ENCODE data around the gene PTPRB. TPM values are rescaled to one million over a fixed set of nuclear protein-coding genes. Genes with fewer than 3 reads are reported as not detected.

The PTPRB gene
- total RNA-seq, 1 experiment from 2014 or later = 43.2 TPM

DNA sequence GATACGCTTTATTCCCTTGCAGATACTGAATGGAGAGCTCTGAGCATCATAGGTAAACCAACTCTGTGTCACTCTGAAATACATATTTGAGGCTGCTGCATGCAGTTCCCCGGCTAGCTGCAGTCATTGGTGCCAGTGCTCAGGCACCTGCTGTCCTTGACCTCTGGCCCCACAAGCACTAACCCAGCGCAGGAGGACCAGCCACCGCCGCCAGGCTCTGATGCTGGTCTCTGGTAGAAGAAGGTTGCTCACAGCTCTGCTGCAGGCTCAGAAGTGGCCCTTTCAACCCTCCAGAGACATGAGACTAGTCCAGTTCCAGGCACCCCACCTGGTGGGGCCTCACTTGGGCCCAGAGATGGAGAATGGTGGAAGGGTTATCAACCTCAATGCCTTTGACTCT is 34.5 kb upstream of the PTPRB start:
- Mint-ChIP-seq H3K36me3 (ENCODE audit: insufficient read depth, unreplicated experiment) (peaks cover 40% of the 10 kb centered on the region), H3K9me3 (ENCODE audit: low read depth, unreplicated experiment) (no peaks in the 10 kb centered on the region), H3K27ac (ENCODE audit: unreplicated experiment) (no peak overlapping the region), H3K4me3 (ENCODE audit: low read depth, unreplicated experiment) (no peak overlapping the region), H3K27me3 (ENCODE audit: unreplicated experiment) (no peaks in the 10 kb centered on the region), H3K4me1 (ENCODE audit: low read depth, unreplicated experiment) (no peaks in the 10 kb centered on the region)
- intact Hi-C loops (cut with micrococcal nuclease; ENCODE audit: unreplicated experiment) = no loop called here
- TF ChIP-seq, protein P1, sequence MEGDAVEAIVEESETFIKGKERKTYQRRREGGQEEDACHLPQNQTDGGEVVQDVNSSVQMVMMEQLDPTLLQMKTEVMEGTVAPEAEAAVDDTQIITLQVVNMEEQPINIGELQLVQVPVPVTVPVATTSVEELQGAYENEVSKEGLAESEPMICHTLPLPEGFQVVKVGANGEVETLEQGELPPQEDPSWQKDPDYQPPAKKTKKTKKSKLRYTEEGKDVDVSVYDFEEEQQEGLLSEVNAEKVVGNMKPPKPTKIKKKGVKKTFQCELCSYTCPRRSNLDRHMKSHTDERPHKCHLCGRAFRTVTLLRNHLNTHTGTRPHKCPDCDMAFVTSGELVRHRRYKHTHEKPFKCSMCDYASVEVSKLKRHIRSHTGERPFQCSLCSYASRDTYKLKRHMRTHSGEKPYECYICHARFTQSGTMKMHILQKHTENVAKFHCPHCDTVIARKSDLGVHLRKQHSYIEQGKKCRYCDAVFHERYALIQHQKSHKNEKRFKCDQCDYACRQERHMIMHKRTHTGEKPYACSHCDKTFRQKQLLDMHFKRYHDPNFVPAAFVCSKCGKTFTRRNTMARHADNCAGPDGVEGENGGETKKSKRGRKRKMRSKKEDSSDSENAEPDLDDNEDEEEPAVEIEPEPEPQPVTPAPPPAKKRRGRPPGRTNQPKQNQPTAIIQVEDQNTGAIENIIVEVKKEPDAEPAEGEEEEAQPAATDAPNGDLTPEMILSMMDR (IDR thresholded peaks at IDR 0.05; ENCODE audit: unreplicated experiment) = no peak
- BruUV-seq (replicated peaks) = no TSS peak
- CTCF ChIA-PET = no interaction called here
- no peak for DNase-seq

DNA sequence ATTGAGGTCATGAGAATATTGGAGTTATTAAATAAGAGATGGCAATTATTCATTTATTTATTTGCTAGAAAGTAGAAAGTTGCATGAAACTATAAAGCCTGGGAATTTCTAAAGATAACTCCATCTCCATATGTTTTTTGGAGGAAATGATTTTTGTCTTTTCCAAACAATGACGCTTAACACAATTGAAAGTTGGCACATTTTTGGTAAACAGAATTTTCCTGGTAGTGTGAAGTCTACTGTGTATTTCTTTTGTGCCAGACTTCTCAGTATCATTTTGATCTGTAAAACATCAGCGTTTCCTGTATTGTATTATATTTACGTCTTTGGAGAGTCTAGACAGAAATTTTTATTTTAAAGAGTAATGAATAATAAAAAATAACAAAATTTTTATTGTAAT is 33.7 kb upstream of the PTPRB start:
- H3K27ac Mint-ChIP-seq (ENCODE audit: unreplicated experiment) = no peak overlapping the region
- no peak for DNase-seq
- H3K27me3 Mint-ChIP-seq (ENCODE audit: unreplicated experiment) = no peaks in the 10 kb centered on the region
- TF ChIP-seq, protein P1 (IDR thresholded peaks at IDR 0.05; ENCODE audit: unreplicated experiment) = no peak
- no peak overlapping the region for H3K4me3 Mint-ChIP-seq (ENCODE audit: low read depth, unreplicated experiment)
- intact Hi-C loops (cut with micrococcal nuclease; ENCODE audit: unreplicated experiment) = no loop called here
- no peaks in the 10 kb centered on the region for H3K9me3 Mint-ChIP-seq (ENCODE audit: low read depth, unreplicated experiment)
- H3K4me1 Mint-ChIP-seq (ENCODE audit: low read depth, unreplicated experiment) = no peaks in the 10 kb centered on the region
- peaks cover 36% of the 10 kb centered on the region for H3K36me3 Mint-ChIP-seq (ENCODE audit: insufficient read depth, unreplicated experiment)
- CTCF ChIA-PET = no interaction called here
- BruUV-seq (replicated peaks) = no TSS peak

DNA sequence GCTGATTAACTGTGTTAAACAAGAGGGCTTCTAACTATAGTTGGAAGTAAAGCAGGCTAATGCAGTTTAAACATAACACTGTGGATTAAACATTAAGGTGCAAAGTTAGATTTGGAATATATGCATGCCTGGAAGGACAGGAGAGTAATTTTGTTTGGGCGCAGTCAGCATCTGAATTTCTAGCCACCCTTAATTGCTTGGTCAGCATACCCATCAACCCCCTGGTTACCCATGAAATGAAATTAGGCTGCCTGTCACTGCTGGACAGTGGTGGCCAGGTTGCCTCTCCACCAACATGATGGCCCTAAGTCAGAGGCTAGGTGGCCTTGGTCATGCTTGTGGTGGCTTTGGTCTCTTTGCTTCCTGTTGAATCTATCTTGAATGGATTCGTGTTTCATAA is 30.0 kb upstream of the PTPRB start:
- DNase-seq = no peak
- no peaks in the 10 kb centered on the region for H3K9me3 Mint-ChIP-seq (ENCODE audit: low read depth, unreplicated experiment)
- H3K36me3 Mint-ChIP-seq (ENCODE audit: insufficient read depth, unreplicated experiment) = peaks cover 22% of the 10 kb centered on the region
- no peak overlapping the region for H3K4me3 Mint-ChIP-seq (ENCODE audit: low read depth, unreplicated experiment)
- no peak overlapping the region for H3K27ac Mint-ChIP-seq (ENCODE audit: unreplicated experiment)
- intact Hi-C loops (cut with micrococcal nuclease; ENCODE audit: unreplicated experiment) = no loop called here
- CTCF ChIA-PET = no interaction called here
- BruUV-seq (replicated peaks) = no TSS peak
- TF ChIP-seq, protein P1 (IDR thresholded peaks at IDR 0.05; ENCODE audit: unreplicated experiment) = no peak
- peaks cover 1% of the 10 kb centered on the region for H3K4me1 Mint-ChIP-seq (ENCODE audit: low read depth, unreplicated experiment)
- no peaks in the 10 kb centered on the region for H3K27me3 Mint-ChIP-seq (ENCODE audit: unreplicated experiment)

DNA sequence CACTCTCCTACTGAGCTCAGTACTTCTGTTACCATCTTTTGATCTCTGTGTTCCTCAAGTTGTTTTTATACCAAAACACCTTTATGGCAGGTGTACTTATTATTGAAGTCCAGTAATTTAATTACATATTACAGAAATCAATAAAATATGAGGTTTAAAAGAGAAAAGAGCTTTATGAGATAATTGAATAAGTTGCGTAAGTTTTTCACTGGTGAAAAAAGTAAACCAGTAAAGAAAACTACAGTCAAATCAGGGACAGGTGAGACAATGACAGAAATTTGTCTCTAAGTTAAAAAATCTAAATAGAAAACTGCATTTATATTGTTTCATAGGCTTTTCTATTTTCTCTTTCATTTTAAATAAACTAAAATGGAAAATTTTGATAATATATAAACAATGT is 29.1 kb upstream of the PTPRB start:
- H3K36me3 Mint-ChIP-seq (ENCODE audit: insufficient read depth, unreplicated experiment) = peaks cover 19% of the 10 kb centered on the region
- H3K27ac Mint-ChIP-seq (ENCODE audit: unreplicated experiment) = no peak overlapping the region
- intact Hi-C loops (cut with micrococcal nuclease; ENCODE audit: unreplicated experiment) = no loop called here
- H3K27me3 Mint-ChIP-seq (ENCODE audit: unreplicated experiment) = no peaks in the 10 kb centered on the region
- H3K4me3 Mint-ChIP-seq (ENCODE audit: low read depth, unreplicated experiment) = no peak overlapping the region
- BruUV-seq (replicated peaks) = no TSS peak
- DNase-seq = no peak
- TF ChIP-seq, protein P1 (IDR thresholded peaks at IDR 0.05; ENCODE audit: unreplicated experiment) = no peak
- CTCF ChIA-PET = interaction anchor here (0.7 kb wide), 1 partner anchor 12 kb away, joined by 3 read pairs; no protein-coding TSS in a partner anchor
- no peaks in the 10 kb centered on the region for H3K9me3 Mint-ChIP-seq (ENCODE audit: low read depth, unreplicated experiment)
- H3K4me1 Mint-ChIP-seq (ENCODE audit: low read depth, unreplicated experiment) = peaks cover 10% of the 10 kb centered on the region

Data from Calu3 (cell line).